ELR (cell line): Measurements from ENCODE around the gene EVI5.

Experiments used
- DNase-seq: peaks from one replicate; pipeline ENCODE4 v3.0.0-alpha.2; 2015; ENCODE audit warnings: low read depth

The EVI5 gene

GRCh38 chr1:92515796-92516201 is 269.1 kb downstream of the EVI5 start:
- no peak for DNase-seq

- no peak for DNase-seq
These were observed 273.4 kb downstream of the EVI5 start for GRCh38 chr1:92511541-92511940.

GRCh38 chr1:92509619-92510018 is 275.3 kb downstream of the EVI5 start:
- DNase-seq = no peak

- no peak for DNase-seq
These were observed 279.8 kb downstream of the EVI5 start for GRCh38 chr1:92505015-92505692.

- DNase-seq = no peak
These were observed 280.5 kb downstream of the EVI5 start for GRCh38 chr1:92504291-92505014.

GRCh38 chr1:92503926-92504285 is 281.0 kb downstream of the EVI5 start:
- DNase-seq = no peak

GRCh38 chr1:92503043-92503925 is 281.6 kb downstream of the EVI5 start:
- no peak for DNase-seq

- peak; percentile 79 for DNase-seq
These were observed 282.7 kb downstream of the EVI5 start for GRCh38 chr1:92502247-92502646.

- DNase-seq = no peak
These were observed 284.4 kb downstream of the EVI5 start for GRCh38 chr1:92500552-92500951.

- no peak for DNase-seq
These were observed 289.4 kb downstream of the EVI5 start for GRCh38 chr1:92495392-92496063.

GRCh38 chr1:92494485-92495141 is 290.3 kb downstream of the EVI5 start:
- DNase-seq = no peak

- no peak for DNase-seq
These were observed 291.8 kb downstream of the EVI5 start for GRCh38 chr1:92493139-92493538.

- DNase-seq = no peak
These were observed 296.1 kb downstream of the EVI5 start for GRCh38 chr1:92488832-92489231.

GRCh38 chr1:92488416-92488815 is 296.5 kb downstream of the EVI5 start:
- no peak for DNase-seq

GRCh38 chr1:92487078-92487605 is 297.8 kb downstream of the EVI5 start:
- DNase-seq = no peak

GRCh38 chr1:92486251-92487077 is 298.4 kb downstream of the EVI5 start, which contains the start of gene GFI1:
Gene GFI1 (minus strand): TSS chr1:92486925. CDS start chr1:92483487, 3,438 bp downstream.
- DNase-seq = peak; percentile 61

GRCh38 chr1:92485381-92486250 is 299.3 kb downstream of the EVI5 start:
- peak; percentile 49 for DNase-seq

- peak; percentile 37 for DNase-seq
These were observed 300.2 kb downstream of the EVI5 start for GRCh38 chr1:92484472-92485380.
